Transverse colon (tissue), 4 donors: ENCODE measurements around the gene LAMA2.

ENCODE experiments used
- POLR2A ChIP-seq: fragments of 450-650 bp; IDR thresholded peaks from one replicate; pipeline ENCODE4 v1.6.1; 2016; ENCODE audit warnings: antibody characterized with exemption, mild to moderate bottlenecking, moderate library complexity
- POLR2AphosphoS5 ChIP-seq, 3 donors: sonication (generic); formaldehyde crosslinking; IDR thresholded peaks; one replicate each; pipeline ENCODE4 v1.6.1; 2016; ENCODE audit warnings: antibody characterized with exemption in 3 of 3
- TF ChIP-seq, protein P1 (sequence below), 5 experiments: fragments of 200-600 bp in 3 of 5; fragments of 450-650 bp in 2 of 5; sonication (generic) in 3 of 5; IDR thresholded peaks; 1 replicate in 2 of 5; 2 replicates in 3 of 5; pipeline ENCODE4 v1.5.1; 2016 to 2017; ENCODE audit warnings: antibody characterized with exemption in 5 of 5, inconsistent platforms in 3 of 5, mild to moderate bottlenecking in 2 of 5, moderate library complexity in 1 of 5

- TF ChIP-seq, protein P1, sequence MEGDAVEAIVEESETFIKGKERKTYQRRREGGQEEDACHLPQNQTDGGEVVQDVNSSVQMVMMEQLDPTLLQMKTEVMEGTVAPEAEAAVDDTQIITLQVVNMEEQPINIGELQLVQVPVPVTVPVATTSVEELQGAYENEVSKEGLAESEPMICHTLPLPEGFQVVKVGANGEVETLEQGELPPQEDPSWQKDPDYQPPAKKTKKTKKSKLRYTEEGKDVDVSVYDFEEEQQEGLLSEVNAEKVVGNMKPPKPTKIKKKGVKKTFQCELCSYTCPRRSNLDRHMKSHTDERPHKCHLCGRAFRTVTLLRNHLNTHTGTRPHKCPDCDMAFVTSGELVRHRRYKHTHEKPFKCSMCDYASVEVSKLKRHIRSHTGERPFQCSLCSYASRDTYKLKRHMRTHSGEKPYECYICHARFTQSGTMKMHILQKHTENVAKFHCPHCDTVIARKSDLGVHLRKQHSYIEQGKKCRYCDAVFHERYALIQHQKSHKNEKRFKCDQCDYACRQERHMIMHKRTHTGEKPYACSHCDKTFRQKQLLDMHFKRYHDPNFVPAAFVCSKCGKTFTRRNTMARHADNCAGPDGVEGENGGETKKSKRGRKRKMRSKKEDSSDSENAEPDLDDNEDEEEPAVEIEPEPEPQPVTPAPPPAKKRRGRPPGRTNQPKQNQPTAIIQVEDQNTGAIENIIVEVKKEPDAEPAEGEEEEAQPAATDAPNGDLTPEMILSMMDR (IDR thresholded peaks at IDR 0.05): no peak
- no peak for TF ChIP-seq POLR2AphosphoS5 (IDR thresholded peaks at IDR 0.05)
- TF ChIP-seq POLR2A: no peak
Observed at GRCh38 chr6:129475477-129476247, 592.7 kb downstream of the LAMA2 start.
